22Rv1 (cell line): ENCODE results near the gene TOMM20L.

ENCODE experiments used
- ZFX ChIP-seq: fragments of 450-650 bp; IDR thresholded peaks from 2 replicates; pipeline ENCODE4 v1.6.1; 2017; ENCODE audit warnings: antibody characterized with exemption, borderline replicate concordance
- TF ChIP-seq, protein P1 (sequence below): fragments of 450-650 bp; IDR thresholded peaks from 2 replicates; pipeline ENCODE4 v1.5.1; 2017; ENCODE audit warnings: mild to moderate bottlenecking

DNA sequence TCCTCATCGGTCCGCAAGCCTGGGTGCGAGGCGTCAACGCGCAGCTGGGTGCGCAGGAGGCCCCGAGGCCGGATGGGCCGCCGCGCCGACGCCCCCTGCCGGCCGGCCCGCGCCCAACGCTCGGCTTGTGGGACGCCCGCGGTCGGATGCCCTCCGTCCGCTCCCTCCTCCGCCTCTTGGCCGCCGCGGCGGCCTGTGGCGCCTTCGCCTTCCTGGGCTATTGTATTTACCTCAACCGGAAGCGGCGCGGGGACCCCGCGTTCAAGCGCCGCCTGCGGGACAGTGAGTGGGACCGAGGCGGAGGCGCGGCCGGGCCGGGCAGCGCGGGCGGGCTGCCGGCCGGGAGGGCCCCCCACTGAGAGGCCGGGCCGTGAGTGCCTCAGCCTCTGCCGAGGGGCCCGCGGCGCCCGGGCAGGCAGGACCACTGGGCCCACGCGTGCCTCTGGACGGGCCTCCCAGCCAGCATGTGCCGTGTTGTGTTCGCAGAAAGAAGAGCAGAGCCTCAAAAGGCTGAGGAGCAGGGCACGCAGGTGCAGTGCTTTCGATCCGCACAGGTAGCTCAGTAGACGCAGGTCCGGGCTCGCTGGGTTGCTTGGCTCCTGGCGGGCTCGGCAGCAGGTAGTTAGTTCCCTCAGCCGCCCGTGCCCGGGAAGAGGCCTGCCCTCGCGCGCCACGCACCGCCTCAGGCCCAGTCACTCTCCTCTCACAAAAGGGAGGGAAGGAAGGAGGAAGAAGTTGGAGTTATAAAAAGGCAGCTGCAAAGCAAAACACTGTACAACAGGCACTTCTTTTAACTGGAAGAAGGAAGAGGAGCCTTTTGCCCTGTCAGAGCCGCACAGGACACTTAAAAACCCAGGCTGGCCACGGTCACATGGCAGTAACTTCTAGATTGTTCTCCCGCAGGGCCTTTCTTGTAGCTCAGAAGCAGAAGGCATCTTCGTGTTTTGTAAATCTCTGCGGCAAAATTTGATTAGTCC, at the start of gene TOMM20L:
- TF ChIP-seq, protein P1, sequence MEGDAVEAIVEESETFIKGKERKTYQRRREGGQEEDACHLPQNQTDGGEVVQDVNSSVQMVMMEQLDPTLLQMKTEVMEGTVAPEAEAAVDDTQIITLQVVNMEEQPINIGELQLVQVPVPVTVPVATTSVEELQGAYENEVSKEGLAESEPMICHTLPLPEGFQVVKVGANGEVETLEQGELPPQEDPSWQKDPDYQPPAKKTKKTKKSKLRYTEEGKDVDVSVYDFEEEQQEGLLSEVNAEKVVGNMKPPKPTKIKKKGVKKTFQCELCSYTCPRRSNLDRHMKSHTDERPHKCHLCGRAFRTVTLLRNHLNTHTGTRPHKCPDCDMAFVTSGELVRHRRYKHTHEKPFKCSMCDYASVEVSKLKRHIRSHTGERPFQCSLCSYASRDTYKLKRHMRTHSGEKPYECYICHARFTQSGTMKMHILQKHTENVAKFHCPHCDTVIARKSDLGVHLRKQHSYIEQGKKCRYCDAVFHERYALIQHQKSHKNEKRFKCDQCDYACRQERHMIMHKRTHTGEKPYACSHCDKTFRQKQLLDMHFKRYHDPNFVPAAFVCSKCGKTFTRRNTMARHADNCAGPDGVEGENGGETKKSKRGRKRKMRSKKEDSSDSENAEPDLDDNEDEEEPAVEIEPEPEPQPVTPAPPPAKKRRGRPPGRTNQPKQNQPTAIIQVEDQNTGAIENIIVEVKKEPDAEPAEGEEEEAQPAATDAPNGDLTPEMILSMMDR: peak; percentile 98
- TF ChIP-seq ZFX: no peak
